ENCODE results near the gene KRTAP3-3.

Gene KRTAP3-3

DNA sequence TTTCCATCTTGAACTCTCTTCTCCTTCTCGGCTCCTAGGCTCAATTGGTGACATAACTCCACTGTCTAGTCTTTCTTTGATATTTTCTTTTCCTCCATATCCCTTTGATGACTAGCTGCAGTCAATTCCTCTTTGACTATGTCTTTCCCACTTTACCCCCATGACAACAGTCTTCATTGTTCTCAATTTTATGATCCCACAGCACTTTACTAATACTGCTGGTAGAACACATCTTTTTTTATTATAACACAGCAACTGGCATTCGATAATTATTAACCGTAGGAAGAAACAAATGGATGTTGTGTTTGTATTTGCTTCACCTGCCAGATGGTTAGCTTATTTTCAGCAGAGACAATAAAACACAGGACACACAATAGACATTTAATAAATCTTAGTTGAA lies 1.3 kb downstream of the KRTAP3-3 start:
- H3K27ac ChIP-seq (ENCODE audit: low read length): no peak overlapping the region
- DNase-seq: no peak
- H4K20me1 ChIP-seq (ENCODE audit: insufficient read depth, low read length): no peaks in the 10 kb centered on the region
- no peaks in the 10 kb centered on the region for H3K4me1 ChIP-seq (ENCODE audit: low read length)
- H2AFZ ChIP-seq (ENCODE audit: low read length): no peak overlapping the region
- no peak overlapping the region for H3K4me2 ChIP-seq (ENCODE audit: low read depth, low read length)
- H3K79me2 ChIP-seq (ENCODE audit: low read length): no peaks in the 10 kb centered on the region
- H3K36me3 ChIP-seq (replicated peaks; ENCODE audit: insufficient read depth, low read length): no peaks in the 10 kb centered on the region
- H3K27me3 ChIP-seq (replicated peaks; ENCODE audit: insufficient read depth, low read length): no peaks in the 10 kb centered on the region
- H3K9ac ChIP-seq (ENCODE audit: low read length): no peak overlapping the region
- TF ChIP-seq EZH2 (optimal IDR thresholded peaks at IDR 0.05; ENCODE audit: low read depth, low read length): no peak
- TF ChIP-seq EZH2phosphoT487 (IDR thresholded peaks at IDR 0.05; ENCODE audit: low read length): no peak
- TF ChIP-seq, protein P1, sequence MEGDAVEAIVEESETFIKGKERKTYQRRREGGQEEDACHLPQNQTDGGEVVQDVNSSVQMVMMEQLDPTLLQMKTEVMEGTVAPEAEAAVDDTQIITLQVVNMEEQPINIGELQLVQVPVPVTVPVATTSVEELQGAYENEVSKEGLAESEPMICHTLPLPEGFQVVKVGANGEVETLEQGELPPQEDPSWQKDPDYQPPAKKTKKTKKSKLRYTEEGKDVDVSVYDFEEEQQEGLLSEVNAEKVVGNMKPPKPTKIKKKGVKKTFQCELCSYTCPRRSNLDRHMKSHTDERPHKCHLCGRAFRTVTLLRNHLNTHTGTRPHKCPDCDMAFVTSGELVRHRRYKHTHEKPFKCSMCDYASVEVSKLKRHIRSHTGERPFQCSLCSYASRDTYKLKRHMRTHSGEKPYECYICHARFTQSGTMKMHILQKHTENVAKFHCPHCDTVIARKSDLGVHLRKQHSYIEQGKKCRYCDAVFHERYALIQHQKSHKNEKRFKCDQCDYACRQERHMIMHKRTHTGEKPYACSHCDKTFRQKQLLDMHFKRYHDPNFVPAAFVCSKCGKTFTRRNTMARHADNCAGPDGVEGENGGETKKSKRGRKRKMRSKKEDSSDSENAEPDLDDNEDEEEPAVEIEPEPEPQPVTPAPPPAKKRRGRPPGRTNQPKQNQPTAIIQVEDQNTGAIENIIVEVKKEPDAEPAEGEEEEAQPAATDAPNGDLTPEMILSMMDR (IDR thresholded peaks at IDR 0.05; ENCODE audit: low read length): no peak
- H3K9me3 ChIP-seq (replicated peaks; ENCODE audit: insufficient read depth, low read length): no peaks in the 10 kb centered on the region
- no peaks in the 10 kb centered on the region for H3K9me2 ChIP-seq (replicated peaks; ENCODE audit: insufficient read depth, low read length)
- H3K4me3 ChIP-seq (ENCODE audit: low read length): no peak overlapping the region
- no peaks in the 10 kb centered on the region for H3F3A ChIP-seq (ENCODE audit: insufficient read depth, low read length)

DNA sequence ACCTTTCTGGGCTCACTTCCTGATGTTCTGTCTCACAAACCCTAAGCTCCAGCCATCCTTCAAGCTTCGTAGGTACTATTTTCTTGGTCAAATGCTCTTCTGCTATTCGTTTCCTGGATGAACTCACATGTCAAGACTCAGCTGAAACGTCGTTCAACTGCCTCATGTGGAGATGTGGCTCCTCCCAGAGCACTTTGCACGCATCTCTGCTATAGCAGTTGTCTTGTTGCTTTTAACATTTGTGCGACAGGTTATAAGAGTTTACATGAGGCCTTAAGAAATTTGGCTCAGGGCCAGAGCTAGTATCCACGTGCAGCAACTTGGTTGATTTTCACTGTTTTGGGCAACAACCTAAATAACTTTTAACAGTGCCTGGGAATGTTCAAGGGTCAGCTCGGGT lies 7.0 kb downstream of the KRTAP3-3 start:
- no peaks in the 10 kb centered on the region for H3F3A ChIP-seq (ENCODE audit: insufficient read depth, low read length)
- H3K27ac ChIP-seq (ENCODE audit: low read length): no peak overlapping the region
- no peaks in the 10 kb centered on the region for H3K9me2 ChIP-seq (replicated peaks; ENCODE audit: insufficient read depth, low read length)
- no peaks in the 10 kb centered on the region for H3K36me3 ChIP-seq (replicated peaks; ENCODE audit: insufficient read depth, low read length)
- H3K9ac ChIP-seq (ENCODE audit: low read length): no peak overlapping the region
- 0 out of 2 replicates have a peak overlapping the region, but pooled peaks have one; percentile 9 for H2AFZ ChIP-seq (ENCODE audit: low read length)
- H3K4me3 ChIP-seq (ENCODE audit: low read length): no peak overlapping the region
- H3K79me2 ChIP-seq (ENCODE audit: low read length): no peaks in the 10 kb centered on the region
- no peaks in the 10 kb centered on the region for H3K4me1 ChIP-seq (ENCODE audit: low read length)
- H3K27me3 ChIP-seq (replicated peaks; ENCODE audit: insufficient read depth, low read length): no peaks in the 10 kb centered on the region; the same call in 1 of the 2 replicates
- H3K4me2 ChIP-seq (ENCODE audit: low read depth, low read length): no peak overlapping the region
- H4K20me1 ChIP-seq (ENCODE audit: insufficient read depth, low read length): no peaks in the 10 kb centered on the region
- H3K9me3 ChIP-seq (replicated peaks; ENCODE audit: insufficient read depth, low read length): no peaks in the 10 kb centered on the region
- no peak for TF ChIP-seq EZH2 (optimal IDR thresholded peaks at IDR 0.05; ENCODE audit: low read depth, low read length)
- TF ChIP-seq EZH2phosphoT487 (IDR thresholded peaks at IDR 0.05; ENCODE audit: low read length): no peak
- TF ChIP-seq, protein P1 (IDR thresholded peaks at IDR 0.05; ENCODE audit: low read length): no peak
- no peak for DNase-seq

GRCh38 chr17:40984226-40984625 lies 9.7 kb downstream of the KRTAP3-3 start, which contains the start of gene KRT40:
Gene KRT40 (minus strand): TSS chr17:40984326. CDS start chr17:40984273, 53 bp downstream.
- Histone ChIP-seq H3K9me2 (replicated peaks; ENCODE audit: insufficient read depth, low read length) (no peaks in the 10 kb centered on the region), H3K4me3 (ENCODE audit: low read length) (no peak within 1 kb of the TSS), H3K4me2 (ENCODE audit: low read depth, low read length) (no peak within 1 kb of the TSS), H3F3A (ENCODE audit: insufficient read depth, low read length) (no peaks in the 10 kb centered on the region), H3K79me2 (ENCODE audit: low read length) (no peaks in the 10 kb centered on the region), H3K9ac (ENCODE audit: low read length) (no peak within 1 kb of the TSS), H3K27ac (ENCODE audit: low read length) (no peak within 1 kb of the TSS), H3K4me1 (ENCODE audit: low read length) (no peaks in the 10 kb centered on the region), H4K20me1 (ENCODE audit: insufficient read depth, low read length) (no peaks in the 10 kb centered on the region), H2AFZ (ENCODE audit: low read length) (no peak within 1 kb of the TSS), H3K27me3 (replicated peaks; ENCODE audit: insufficient read depth, low read length) (no peaks in the 10 kb centered on the region; the same call in 1 of the 2 replicates), H3K36me3 (replicated peaks; ENCODE audit: insufficient read depth, low read length) (no peaks in the 10 kb centered on the region), H3K9me3 (replicated peaks; ENCODE audit: insufficient read depth, low read length) (no peaks in the 10 kb centered on the region)
- TF ChIP-seq, protein P1 (IDR thresholded peaks at IDR 0.05; ENCODE audit: low read length): no peak
- TF ChIP-seq EZH2phosphoT487 (IDR thresholded peaks at IDR 0.05; ENCODE audit: low read length): no peak
- TF ChIP-seq EZH2 (optimal IDR thresholded peaks at IDR 0.05; ENCODE audit: low read depth, low read length): no peak
- no peak for DNase-seq
